GM12878 (cell line): ENCODE results near the gene SNRPF. TPM values are rescaled to one million over a fixed set of nuclear protein-coding genes. Genes with fewer than 3 reads are reported as not detected.

Experiments used
- ATAC-seq: fragments of 200-7000 bp; cut with Tn5 transposase; 3 replicates; pipeline ENCODE4 v1.9.1; 2020; ENCODE audit warnings: mild to moderate bottlenecking, moderate library complexity
- BruUV-seq: library from RNA; stranded (reverse); fragments of 400-500 nt; replicated peaks from 2 replicates; lab custom pipeline; 2021; lab: Mats Ljungman, UMichigan
- CTCF ChIA-PET: fragments of 300-600 bp; sonication (Branson Sonifier 250); formaldehyde crosslinking; extraction: SDS; loops from one replicate; lab custom pipeline; 2021; ENCODE audit warnings: inconsistent platforms; lab: Yijun Ruan, JAX
- POLR2A ChIA-PET: fragments of 350-600 bp; formaldehyde crosslinking; extraction: SDS; loops from one replicate; lab custom pipeline; 2021; ENCODE audit warnings: inconsistent platforms; lab: Charles Lee
- RAD21 ChIA-PET: fragments of 300-600 bp; sonication (Branson Sonifier 250); formaldehyde crosslinking; loops from one replicate; lab custom pipeline; 2023; ENCODE audit warnings: antibody characterized with exemption; ENCODE audit not compliant: unreplicated experiment; lab: Charles Lee
- SMC1A ChIA-PET: fragments of 300-600 bp; sonication (Branson Sonifier 250); formaldehyde crosslinking; loops from one replicate; lab custom pipeline; 2023; ENCODE audit not compliant: unreplicated experiment, uncharacterized antibody; lab: Charles Lee
- DNase-seq: peaks from one replicate; pipeline ENCODE4 v3.0.0-alpha.2; 2011; ENCODE audit warnings: low read depth, low spot score
- FAIRE-seq: peaks from 3 replicates; lab custom pipeline; 2011; peaks lifted over from hg19 to GRCh38; lab: Jason Lieb, UNC
- H2AFZ ChIP-seq: 2 replicates; pipeline ENCODE4 v1.6.0; 2011; ENCODE audit warnings: low read depth, low read length, control low read depth; ENCODE audit not compliant: control insufficient read depth
- H3K27ac ChIP-seq: 2 replicates; pipeline ENCODE4 v1.5.1; 2011; ENCODE audit warnings: control low read depth; ENCODE audit not compliant: control insufficient read depth, insufficient read depth
- H3K27me3 ChIP-seq, 2 experiments: replicated peaks in 1 of 2; 2 replicates each; pipeline versions ENCODE4 v1.6.0 to v1.6.1; 2011; ENCODE audit warnings: low read length in 1 of 2; ENCODE audit not compliant: control insufficient read depth in 2 of 2, insufficient read depth in 2 of 2
- H3K36me3 ChIP-seq, 2 experiments: 2 replicates each; pipeline ENCODE4 v1.5.1; 2011; ENCODE audit warnings: low read length in 1 of 2; ENCODE audit not compliant: control insufficient read depth in 2 of 2, insufficient read depth in 2 of 2
- H3K4me1 ChIP-seq: 2 replicates; pipeline ENCODE4 v1.6.1; 2011; ENCODE audit warnings: mild to moderate bottlenecking, low read length, moderate library complexity, mixed read lengths; ENCODE audit not compliant: control insufficient read depth, insufficient read depth
- H3K4me2 ChIP-seq: 2 replicates; pipeline ENCODE4 v1.6.0; 2011; ENCODE audit warnings: control low read depth; ENCODE audit not compliant: control insufficient read depth, insufficient read depth
- H3K4me3 ChIP-seq: fragments of 200-600 bp; sonication (generic); 2 replicates; pipeline ENCODE4 v1.5.1; 2016
- H3K79me2 ChIP-seq: 2 replicates; pipeline ENCODE4 v1.6.0; 2011; ENCODE audit warnings: low read length; ENCODE audit not compliant: control insufficient read depth, insufficient read depth
- H3K9ac ChIP-seq: 2 replicates; pipeline ENCODE4 v1.8.0; 2011; ENCODE audit warnings: low read length, control low read depth, mixed read lengths; ENCODE audit not compliant: control insufficient read depth, insufficient read depth
- H3K9me3 ChIP-seq: replicated peaks from 3 replicates; pipeline ENCODE4 v1.5.1; 2011; ENCODE audit warnings: mild to moderate bottlenecking, low read length; ENCODE audit not compliant: control insufficient read depth, insufficient read depth
- H4K20me1 ChIP-seq: 2 replicates; pipeline ENCODE4 v1.6.0; 2011; ENCODE audit not compliant: control insufficient read depth, insufficient read depth
- CBX3 ChIP-seq: fragments of 200-600 bp; sonication (generic); IDR thresholded peaks from 2 replicates; pipeline ENCODE4 v1.6.1; 2016; ENCODE audit warnings: low read depth, borderline replicate concordance
- CHD4 ChIP-seq: fragments of 200-600 bp; sonication (generic); IDR thresholded peaks from 2 replicates; pipeline ENCODE4 v1.6.1; 2016; ENCODE audit warnings: mild to moderate bottlenecking
- ETV6 ChIP-seq, 2 experiments: fragments of 450-650 bp in 1 of 2; IDR thresholded peaks in 1 of 2; conservative IDR thresholded peaks in 1 of 2; 2 replicates each; pipeline ENCODE4 v1.6.1; 2014; ENCODE audit warnings: antibody characterized with exemption in 1 of 2, borderline replicate concordance in 1 of 2, low read depth in 1 of 2, mild to moderate bottlenecking in 1 of 2, moderate library complexity in 1 of 2
- FOXM1 ChIP-seq: IDR thresholded peaks from 2 replicates; pipeline ENCODE4 v1.6.1; 2012; ENCODE audit warnings: low read depth, mild to moderate bottlenecking, inconsistent platforms, low read length, moderate library complexity
- IKZF1 ChIP-seq: fragments of 450-650 bp; conservative IDR thresholded peaks from 2 replicates; pipeline ENCODE4 v1.6.1; 2017; ENCODE audit warnings: antibody characterized with exemption, mild to moderate bottlenecking
- IRF4 ChIP-seq: IDR thresholded peaks from 2 replicates; pipeline ENCODE4 v1.6.1; 2011; ENCODE audit warnings: low read depth, low read length
- JUND ChIP-seq: IDR thresholded peaks from 2 replicates; pipeline ENCODE4 v1.6.1; 2012; ENCODE audit warnings: low read depth, mild to moderate bottlenecking, low read length, improper control_type of control experiment, moderate library complexity
- RB1 ChIP-seq: fragments of 450-650 bp; formaldehyde crosslinking; IDR thresholded peaks from 2 replicates; pipeline ENCODE4 v1.6.1; 2017; ENCODE audit warnings: mild to moderate bottlenecking, borderline replicate concordance
- SIX5 ChIP-seq: IDR thresholded peaks from 2 replicates; pipeline ENCODE4 v1.6.1; 2011; ENCODE audit warnings: mild to moderate bottlenecking, low read depth, low read length, moderate library complexity; ENCODE audit not compliant: severe bottlenecking
- SMC3 ChIP-seq: IDR thresholded peaks from 2 replicates; pipeline ENCODE4 v1.6.1; 2011; ENCODE audit warnings: low read length, improper control_type of control experiment, borderline replicate concordance
- SPI1 ChIP-seq: IDR thresholded peaks from 2 replicates; pipeline ENCODE4 v1.6.1; 2011; ENCODE audit warnings: low read depth, mild to moderate bottlenecking, low read length, moderate library complexity, borderline replicate concordance; ENCODE audit not compliant: insufficient read depth
- YY1 ChIP-seq: IDR thresholded peaks from 2 replicates; pipeline ENCODE4 v1.6.1; 2011; ENCODE audit warnings: low read depth, mild to moderate bottlenecking, low read length
- ZBED1 ChIP-seq: IDR thresholded peaks from 2 replicates; pipeline ENCODE4 v1.6.1; 2016; ENCODE audit warnings: borderline replicate concordance
- ZNF24 ChIP-seq: fragments of 450-650 bp; IDR thresholded peaks from 2 replicates; pipeline ENCODE4 v1.6.1; 2017; ENCODE audit warnings: antibody characterized with exemption, mild to moderate bottlenecking
- ZNF622 ChIP-seq: fragments of 450-650 bp; IDR thresholded peaks from 2 replicates; pipeline ENCODE4 v1.6.1; 2017; ENCODE audit warnings: mild to moderate bottlenecking, inconsistent platforms
- WGBS: methylation state at CpG from one replicate; pipeline ENCODE4 v1.1.6; 2016; ENCODE audit warnings: low lambda C conversion rate; ENCODE audit not compliant: insufficient replicate concordance, insufficient coverage; ENCODE audit errors: missing lambda C conversion rate; 5-methylcytosine and 5-hydroxymethylcytosine counted together
- in situ Hi-C: fragments of 300-500 bp; cut with MboI; formaldehyde crosslinking; loops from 9 replicates; pipeline ENCODE4 v1.14.3; 2018; ENCODE audit warnings: mixed read lengths
- intact Hi-C: fragments of 100-400 bp; cut with micrococcal nuclease; formaldehyde crosslinking; loops from one replicate; pipeline ENCODE4 v1.14.2; 2022; ENCODE audit not compliant: unreplicated experiment
- polyA plus RNA-seq, 11 experiments: library from polyadenylated mRNA; depleted of rRNA in 4 of 11; unstranded in 6 of 11; stranded (reverse) in 5 of 11; fragments of >200 nt; fragmentation: Nextera tagmentation in 4 of 11; fragmentation: Illumina TruSeq in 1 of 11; extraction: Ambion mirVana in 4 of 11; extraction: Trizol in 1 of 11; gene quantifications; 1 replicate in 1 of 11; 2 replicates in 10 of 11; pipeline versions ENCODE4 v1.2.1 to v1.2.3, GENCODE V29; 2011 to 2016; ENCODE audit warnings: inconsistent platforms in 2 of 11, missing spikeins in 2 of 11, low read depth in 1 of 11
- total RNA-seq, 4 experiments: library from RNA; depleted of rRNA in 3 of 4; stranded (reverse); fragments of >200 nt in 3 of 4; fragmentation: Illumina TruSeq in 1 of 4; extraction: Trizol in 1 of 4; gene quantifications; 2 replicates each; pipeline versions ENCODE4 v1.2.1 to v1.2.3, GENCODE V29; 2013 to 2021
- TF ChIP-seq, protein P1 (sequence below): fragments of 450-650 bp; IDR thresholded peaks from 2 replicates; pipeline ENCODE4 v1.6.1; 2016; ENCODE audit warnings: mild to moderate bottlenecking
- TF ChIP-seq, protein P2 (sequence below): fragments of 450-650 bp; IDR thresholded peaks from 2 replicates; pipeline ENCODE4 v1.6.1; 2018; ENCODE audit warnings: borderline replicate concordance, mild to moderate bottlenecking; ENCODE audit not compliant: partially characterized antibody
- TF ChIP-seq, protein P3 (sequence below), 3 experiments: IDR thresholded peaks in 2 of 3; conservative IDR thresholded peaks in 1 of 3; 2 replicates each; pipeline ENCODE4 v1.5.1; 2011; ENCODE audit warnings: low read depth in 3 of 3, low read length in 3 of 3, mild to moderate bottlenecking in 3 of 3, control low read depth in 2 of 3, moderate library complexity in 2 of 3, inconsistent platforms in 1 of 3, mixed read lengths in 1 of 3; ENCODE audit not compliant: control insufficient read depth in 2 of 3, insufficient read depth in 1 of 3; ENCODE audit errors: extremely low read depth in 1 of 3

SNRPF gene
- total and polyA plus RNA-seq, 10 of the 15 experiments (the other 5 are each of a cell fraction or from before 2014, with no cell fraction given): 36.5 to 204 (median 77.9) TPM

DNA sequence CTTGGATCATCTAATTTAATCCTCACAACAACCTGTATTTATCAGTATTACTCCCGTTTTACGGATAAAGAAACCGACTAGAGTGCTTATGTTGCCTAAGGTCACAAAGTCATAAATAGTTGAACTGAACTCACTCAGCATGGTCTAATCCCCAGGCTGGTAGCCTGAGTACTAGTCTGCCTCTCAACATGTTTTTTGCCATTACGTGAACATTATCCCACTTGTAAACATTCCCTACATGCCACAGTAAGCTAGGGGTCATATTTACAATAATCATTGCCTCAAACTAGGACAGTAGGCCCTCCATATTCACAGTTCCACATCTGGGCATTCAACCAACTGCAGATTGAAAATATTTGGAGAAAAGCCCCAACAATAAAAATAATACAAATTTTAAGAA is 12.1 kb downstream of the SNRPF start:
- Histone ChIP-seq H3K4me3 (no peak overlapping the region), H3K4me1 (no peaks in the 10 kb centered on the region), H4K20me1 (no peaks in the 10 kb centered on the region), H3K9ac (no peak overlapping the region), H3K9me3 (no peaks in the 10 kb centered on the region), H3K36me3 (peaks cover 2 to 17% of the 10 kb centered on the region in 2 experiments), H2AFZ (no peak overlapping the region), H3K27me3 (no peaks in the 10 kb centered on the region), H3K4me2 (no peak overlapping the region), H3K79me2 (no peaks in the 10 kb centered on the region), H3K27ac (no peak overlapping the region)
- DNase-seq (no peak), ATAC-seq (no peak), FAIRE-seq (no peak)
- TF ChIP-seq CBX3 (no peak), JUND (no peak), ETV6 (conservative IDR thresholded peaks at IDR 0.05 in 1 of 2, IDR thresholded peaks at IDR 0.05 in 1 of 2; ENCODE audit: borderline replicate concordance in 1 of 2, low read depth in 1 of 2) (no peak), FOXM1 (no peak), ZBED1 (no peak), IKZF1 (no peak), IRF4 (no peak), SMC3 (no peak), ZNF24 (no peak), YY1 (no peak), ZNF622 (no peak), SPI1 (no peak), SIX5 (no peak), RB1 (no peak), CHD4 (no peak)
- TF ChIP-seq, protein P1, sequence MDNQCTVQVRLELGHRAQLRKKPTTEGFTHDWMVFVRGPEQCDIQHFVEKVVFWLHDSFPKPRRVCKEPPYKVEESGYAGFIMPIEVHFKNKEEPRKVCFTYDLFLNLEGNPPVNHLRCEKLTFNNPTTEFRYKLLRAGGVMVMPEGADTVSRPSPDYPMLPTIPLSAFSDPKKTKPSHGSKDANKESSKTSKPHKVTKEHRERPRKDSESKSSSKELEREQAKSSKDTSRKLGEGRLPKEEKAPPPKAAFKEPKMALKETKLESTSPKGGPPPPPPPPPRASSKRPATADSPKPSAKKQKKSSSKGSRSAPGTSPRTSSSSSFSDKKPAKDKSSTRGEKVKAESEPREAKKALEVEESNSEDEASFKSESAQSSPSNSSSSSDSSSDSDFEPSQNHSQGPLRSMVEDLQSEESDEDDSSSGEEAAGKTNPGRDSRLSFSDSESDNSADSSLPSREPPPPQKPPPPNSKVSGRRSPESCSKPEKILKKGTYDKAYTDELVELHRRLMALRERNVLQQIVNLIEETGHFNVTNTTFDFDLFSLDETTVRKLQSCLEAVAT: no peak
- TF ChIP-seq, protein P2, sequence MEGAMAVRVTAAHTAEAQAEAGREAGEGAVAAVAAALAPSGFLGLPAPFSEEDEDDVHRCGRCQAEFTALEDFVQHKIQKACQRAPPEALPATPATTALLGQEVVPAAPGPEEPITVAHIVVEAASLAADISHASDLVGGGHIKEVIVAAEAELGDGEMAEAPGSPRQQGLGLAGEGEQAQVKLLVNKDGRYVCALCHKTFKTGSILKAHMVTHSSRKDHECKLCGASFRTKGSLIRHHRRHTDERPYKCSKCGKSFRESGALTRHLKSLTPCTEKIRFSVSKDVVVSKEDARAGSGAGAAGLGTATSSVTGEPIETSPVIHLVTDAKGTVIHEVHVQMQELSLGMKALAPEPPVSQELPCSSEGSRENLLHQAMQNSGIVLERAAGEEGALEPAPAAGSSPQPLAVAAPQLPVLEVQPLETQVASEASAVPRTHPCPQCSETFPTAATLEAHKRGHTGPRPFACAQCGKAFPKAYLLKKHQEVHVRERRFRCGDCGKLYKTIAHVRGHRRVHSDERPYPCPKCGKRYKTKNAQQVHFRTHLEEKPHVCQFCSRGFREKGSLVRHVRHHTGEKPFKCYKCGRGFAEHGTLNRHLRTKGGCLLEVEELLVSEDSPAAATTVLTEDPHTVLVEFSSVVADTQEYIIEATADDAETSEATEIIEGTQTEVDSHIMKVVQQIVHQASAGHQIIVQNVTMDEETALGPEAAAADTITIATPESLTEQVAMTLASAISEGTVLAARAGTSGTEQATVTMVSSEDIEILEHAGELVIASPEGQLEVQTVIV: no peak
- TF ChIP-seq, protein P3, sequence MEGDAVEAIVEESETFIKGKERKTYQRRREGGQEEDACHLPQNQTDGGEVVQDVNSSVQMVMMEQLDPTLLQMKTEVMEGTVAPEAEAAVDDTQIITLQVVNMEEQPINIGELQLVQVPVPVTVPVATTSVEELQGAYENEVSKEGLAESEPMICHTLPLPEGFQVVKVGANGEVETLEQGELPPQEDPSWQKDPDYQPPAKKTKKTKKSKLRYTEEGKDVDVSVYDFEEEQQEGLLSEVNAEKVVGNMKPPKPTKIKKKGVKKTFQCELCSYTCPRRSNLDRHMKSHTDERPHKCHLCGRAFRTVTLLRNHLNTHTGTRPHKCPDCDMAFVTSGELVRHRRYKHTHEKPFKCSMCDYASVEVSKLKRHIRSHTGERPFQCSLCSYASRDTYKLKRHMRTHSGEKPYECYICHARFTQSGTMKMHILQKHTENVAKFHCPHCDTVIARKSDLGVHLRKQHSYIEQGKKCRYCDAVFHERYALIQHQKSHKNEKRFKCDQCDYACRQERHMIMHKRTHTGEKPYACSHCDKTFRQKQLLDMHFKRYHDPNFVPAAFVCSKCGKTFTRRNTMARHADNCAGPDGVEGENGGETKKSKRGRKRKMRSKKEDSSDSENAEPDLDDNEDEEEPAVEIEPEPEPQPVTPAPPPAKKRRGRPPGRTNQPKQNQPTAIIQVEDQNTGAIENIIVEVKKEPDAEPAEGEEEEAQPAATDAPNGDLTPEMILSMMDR (IDR thresholded peaks at IDR 0.05 in 2 of 3, conservative IDR thresholded peaks at IDR 0.05 in 1 of 3; ENCODE audit: control insufficient read depth in 2 of 3, extremely low read depth in 1 of 3, insufficient read depth in 1 of 3, low read depth in 3 of 3, low read length in 3 of 3): no peak
- RAD21 ChIA-PET: interaction anchor here (0.5 kb wide), 1 partner anchor 441 kb away, joined by 4 read pairs; no protein-coding TSS in a partner anchor
- CTCF ChIA-PET: no interaction called here
- in situ Hi-C loops (no loop called here), intact Hi-C loops (no loop called here)
- SMC1A ChIA-PET: no interaction called here
- 97% methylated on average over 4 of the region's 4 CpGs for WGBS
- no TSS peak for BruUV-seq
- POLR2A ChIA-PET: no interaction called here
